Choroid plexus epithelial cell (primary cell): ENCODE results near the gene RTL1.

Experiments used
- DNase-seq: peaks from one replicate; pipeline ENCODE4 v3.0.0-alpha.2; 2010; ENCODE audit warnings: low read depth
- H3K4me3 ChIP-seq: 2 replicates; pipeline ENCODE4 v1.5.1; 2011; ENCODE audit warnings: low read depth, mild to moderate bottlenecking, control low read depth, low read length, moderate library complexity
- CTCF ChIP-seq: conservative IDR thresholded peaks from 2 replicates; pipeline ENCODE4 v1.5.1; 2011; ENCODE audit warnings: low read depth, mild to moderate bottlenecking, control low read depth, inconsistent platforms, low read length, moderate library complexity

RTL1 gene

GRCh38 chr14:100841761-100842403, 61.6 kb downstream of the RTL1 start:
- DNase-seq, result no peak
- H3K4me3 ChIP-seq, result no peak overlapping the region
- no peak for TF ChIP-seq CTCF

- TF ChIP-seq CTCF, result no peak
- no peak overlapping the region for H3K4me3 ChIP-seq
- no peak for DNase-seq
These were observed 62.3 kb downstream of the RTL1 start for GRCh38 chr14:100841066-100841760.

- no peak overlapping the region for H3K4me3 ChIP-seq
- no peak for TF ChIP-seq CTCF
- no peak for DNase-seq
These were observed 63.0 kb downstream of the RTL1 start for GRCh38 chr14:100840286-100841065.

- no peak for DNase-seq
- no peak overlapping the region for H3K4me3 ChIP-seq
- TF ChIP-seq CTCF, result no peak
These were observed 63.8 kb downstream of the RTL1 start for GRCh38 chr14:100839681-100840111.

- H3K4me3 ChIP-seq, result no peak overlapping the region
- no peak for TF ChIP-seq CTCF
- no peak for DNase-seq
These were observed 64.3 kb downstream of the RTL1 start for GRCh38 chr14:100839315-100839585.

GRCh38 chr14:100838493-100839314, 64.8 kb downstream of the RTL1 start:
- H3K4me3 ChIP-seq, result no peak overlapping the region
- no peak for TF ChIP-seq CTCF
- DNase-seq, result no peak
